Suprapubic skin (tissue), 4 donors: ENCODE results near the gene FAM107A. TPM values are rescaled to one million over a fixed set of nuclear protein-coding genes. Genes with fewer than 3 reads are reported as not detected.

Experiments
- DNase-seq, 2 donors: peaks; one replicate each; pipeline ENCODE4 v3.0.0-alpha.2; 2019; ENCODE audit warnings: low spot score in 2 of 2
- H3K27ac ChIP-seq: fragments of 200-600 bp; sonication (generic); one replicate; pipeline ENCODE4 v1.5.1; 2019
- H3K27me3 ChIP-seq: fragments of 200-600 bp; sonication (generic); one replicate; pipeline ENCODE4 v1.5.1; 2019
- H3K36me3 ChIP-seq: fragments of 200-600 bp; sonication (generic); one replicate; pipeline ENCODE4 v1.5.1; 2019
- H3K4me1 ChIP-seq: fragments of 200-600 bp; sonication (generic); one replicate; pipeline ENCODE4 v1.5.1; 2019
- H3K4me3 ChIP-seq: fragments of 200-600 bp; sonication (generic); one replicate; pipeline ENCODE4 v1.5.1; 2019; ENCODE audit warnings: mild to moderate bottlenecking
- H3K9me3 ChIP-seq: fragments of 200-600 bp; sonication (generic); one replicate; pipeline ENCODE4 v1.5.1; 2019
- CTCF ChIP-seq, 2 donors: fragments of 200-600 bp in 1 of 2; fragments of 450-650 bp in 1 of 2; sonication (generic) in 1 of 2; IDR thresholded peaks; one replicate each; pipeline ENCODE4 v1.5.1; 2016 to 2019; ENCODE audit warnings: antibody characterized with exemption in 2 of 2, mild to moderate bottlenecking in 1 of 2, moderate library complexity in 1 of 2
- EP300 ChIP-seq: sonication (generic); formaldehyde crosslinking; IDR thresholded peaks from one replicate; pipeline ENCODE4 v1.6.1; 2017; ENCODE audit warnings: antibody characterized with exemption
- POLR2A ChIP-seq, 2 donors: fragments of 450-650 bp; IDR thresholded peaks; one replicate each; pipeline ENCODE4 v1.6.1; 2017; ENCODE audit warnings: antibody characterized with exemption in 2 of 2, mild to moderate bottlenecking in 2 of 2, moderate library complexity in 2 of 2
- POLR2AphosphoS5 ChIP-seq, 3 donors: sonication (generic); formaldehyde crosslinking; IDR thresholded peaks; one replicate each; pipeline ENCODE4 v1.6.1; 2017; ENCODE audit warnings: antibody characterized with exemption in 3 of 3
- WGBS: methylation state at CpG from one replicate; pipeline ENCODE4 v1.1.5; 2018; 5-methylcytosine and 5-hydroxymethylcytosine counted together
- total RNA-seq, 4 donors: library from RNA; depleted of rRNA; stranded (reverse); fragments of >200 nt; gene quantifications; one replicate each; pipeline ENCODE4 v1.1.0, GENCODE V29; 2016

FAM107A gene
- total RNA-seq, 4 donors from 2014 or later, result 18.1 to 33.4 (median 24.6) TPM

DNA sequence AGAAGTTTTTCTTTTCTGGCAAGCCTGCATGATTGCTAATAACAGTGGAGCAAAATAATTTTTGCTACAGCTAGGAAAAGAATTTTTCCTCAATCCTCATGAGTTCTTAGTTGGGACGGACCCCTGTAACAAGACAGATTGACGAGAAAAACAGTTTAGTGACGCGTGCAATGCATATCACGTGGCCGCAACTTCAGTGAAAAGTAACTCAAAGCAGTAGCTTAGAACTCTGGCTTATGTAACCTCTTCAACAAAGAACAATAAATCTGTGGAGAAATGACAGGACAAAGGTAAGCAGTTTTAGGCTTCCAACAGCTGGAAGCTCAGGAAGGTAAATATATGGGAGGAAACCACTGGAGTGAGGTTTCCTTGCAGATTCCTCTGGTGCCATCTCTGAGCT lies 19.7 kb downstream of the FAM107A start:
- Histone ChIP-seq H3K36me3 (no peaks in the 10 kb centered on the region), H3K27ac (no peak overlapping the region), H3K4me1 (peaks cover 6% of the 10 kb centered on the region), H3K27me3 (no peaks in the 10 kb centered on the region), H3K9me3 (no peaks in the 10 kb centered on the region), H3K4me3 (no peak overlapping the region)
- WGBS, result 67% methylated on average over 6 of the region's 6 CpGs
- no peak for DNase-seq
- TF ChIP-seq CTCF (IDR thresholded peaks at IDR 0.05) (no peak), EP300 (no peak), POLR2AphosphoS5 (IDR thresholded peaks at IDR 0.05) (no peak), POLR2A (IDR thresholded peaks at IDR 0.05) (no peak)

DNA sequence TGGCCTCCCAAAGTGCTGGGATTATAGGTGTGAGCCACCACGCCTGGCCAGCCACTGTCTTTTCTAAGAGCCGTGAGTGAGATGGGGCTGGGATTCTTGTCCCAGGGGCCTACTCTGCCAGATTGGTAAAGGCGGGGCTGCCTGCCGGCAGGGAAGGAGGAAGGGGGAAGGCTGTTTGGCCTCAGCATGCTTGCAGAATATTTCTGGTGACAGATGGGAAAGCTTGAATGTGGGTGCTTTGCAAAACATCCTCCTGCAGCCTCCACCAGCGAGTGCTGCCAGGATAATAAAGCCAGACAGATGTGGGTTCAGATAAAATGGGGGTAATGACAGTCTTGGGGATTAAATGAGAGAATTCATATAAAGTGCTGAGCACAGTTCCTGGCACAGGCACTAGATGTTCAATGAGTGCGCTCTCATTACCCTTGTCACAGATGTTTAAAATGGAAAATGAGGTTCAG lies 20.4 kb downstream of the FAM107A start:
- Histone ChIP-seq H3K9me3 (peaks cover 3% of the 10 kb centered on the region), H3K27ac (no peak overlapping the region), H3K4me3 (no peak overlapping the region), H3K36me3 (no peaks in the 10 kb centered on the region), H3K4me1 (peaks cover 6% of the 10 kb centered on the region), H3K27me3 (no peaks in the 10 kb centered on the region)
- TF ChIP-seq POLR2AphosphoS5 (IDR thresholded peaks at IDR 0.05), result no peak
- no peak for TF ChIP-seq EP300
- TF ChIP-seq POLR2A (IDR thresholded peaks at IDR 0.05), result no peak
- no peak for TF ChIP-seq CTCF (IDR thresholded peaks at IDR 0.05)
- peak in 1 of 2 donors; percentile 56 for DNase-seq
- 32% methylated on average over 5 of the region's 6 CpGs for WGBS

DNA sequence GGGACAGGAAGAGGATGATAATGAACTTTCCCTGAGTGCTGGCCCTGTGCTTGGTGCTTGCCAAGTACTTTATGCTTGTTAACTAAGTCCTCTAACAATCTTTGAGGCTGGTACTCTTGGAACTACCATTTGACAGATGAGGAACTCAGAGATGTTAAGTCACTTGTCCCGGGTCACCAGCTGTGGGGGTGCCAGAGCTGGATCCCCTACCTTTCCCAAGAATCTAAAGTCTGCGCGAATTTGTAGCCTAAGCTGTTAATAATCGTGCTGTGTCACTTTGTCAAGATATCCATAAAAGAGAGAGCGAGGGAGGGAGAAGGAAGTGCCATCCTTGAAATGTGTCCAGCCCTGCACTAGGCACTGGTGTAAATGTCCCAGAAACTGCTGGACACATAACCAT lies 21.2 kb downstream of the FAM107A start:
- H3K4me3 ChIP-seq, result no peak overlapping the region
- H3K36me3 ChIP-seq, result no peaks in the 10 kb centered on the region
- H3K9me3 ChIP-seq, result peaks cover 3% of the 10 kb centered on the region
- WGBS, result 95% methylated on average over 5 of the region's 5 CpGs
- no peak overlapping the region for H3K27ac ChIP-seq
- DNase-seq, result peak in 1 of 2 donors; percentile 23
- H3K27me3 ChIP-seq, result no peaks in the 10 kb centered on the region
- peaks cover 6% of the 10 kb centered on the region for H3K4me1 ChIP-seq
- TF ChIP-seq EP300 (no peak), POLR2AphosphoS5 (IDR thresholded peaks at IDR 0.05) (no peak), POLR2A (IDR thresholded peaks at IDR 0.05) (no peak), CTCF (IDR thresholded peaks at IDR 0.05) (no peak)

DNA sequence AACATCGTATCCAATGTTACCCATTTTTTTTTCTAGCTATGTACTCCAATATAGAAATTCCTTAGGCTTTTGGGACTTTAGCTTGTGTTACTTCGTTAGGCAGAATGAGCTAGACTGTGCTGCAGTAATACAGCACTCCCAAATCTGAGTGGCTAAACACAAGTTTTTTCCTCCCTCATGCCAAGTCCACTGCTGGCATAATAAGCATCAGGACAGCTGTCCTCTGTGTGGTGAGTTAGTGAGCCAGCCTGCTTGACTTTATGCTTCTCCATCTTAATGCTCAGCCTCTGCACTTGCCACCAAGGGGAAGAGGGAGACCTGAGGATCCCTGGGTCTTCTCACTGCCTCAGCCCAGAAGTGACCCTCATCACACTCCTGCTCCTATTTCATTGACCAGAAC lies 22.0 kb downstream of the FAM107A start:
- no peak for DNase-seq
- H3K27ac ChIP-seq, result no peak overlapping the region
- no peaks in the 10 kb centered on the region for H3K27me3 ChIP-seq
- 91% methylated on average over 2 of the region's 2 CpGs for WGBS
- H3K9me3 ChIP-seq, result peaks cover 3% of the 10 kb centered on the region
- peaks cover 6% of the 10 kb centered on the region for H3K4me1 ChIP-seq
- no peaks in the 10 kb centered on the region for H3K36me3 ChIP-seq
- TF ChIP-seq POLR2A (IDR thresholded peaks at IDR 0.05), result no peak
- TF ChIP-seq CTCF (IDR thresholded peaks at IDR 0.05), result no peak
- TF ChIP-seq EP300, result no peak
- no peak for TF ChIP-seq POLR2AphosphoS5 (IDR thresholded peaks at IDR 0.05)
- H3K4me3 ChIP-seq, result no peak overlapping the region

GRCh38 chr3:58553003-58553402 lies 24.2 kb downstream of the FAM107A start:
- Histone ChIP-seq H3K36me3 (no peaks in the 10 kb centered on the region), H3K9me3 (peaks cover 3% of the 10 kb centered on the region), H3K27ac (no peak overlapping the region), H3K27me3 (no peaks in the 10 kb centered on the region), H3K4me1 (peaks cover 6% of the 10 kb centered on the region), H3K4me3 (no peak overlapping the region)
- no peak for DNase-seq
- WGBS, result 86% methylated on average over 1 of the region's 1 CpG
- TF ChIP-seq POLR2A (IDR thresholded peaks at IDR 0.05) (no peak), CTCF (IDR thresholded peaks at IDR 0.05) (no peak), EP300 (no peak), POLR2AphosphoS5 (IDR thresholded peaks at IDR 0.05) (no peak)
